HT1080 (cell line): Measurements from ENCODE around the gene DPYD. TPM values are rescaled to one million over a fixed set of nuclear protein-coding genes. Genes with fewer than 3 reads are reported as not detected.

ENCODE experiments used
- DNase-seq: peaks from one replicate; pipeline ENCODE4 v3.0.0-alpha.2; 2015; ENCODE audit warnings: low read depth
- polyA plus RNA-seq, 2 experiments: library from polyadenylated mRNA; depleted of rRNA; stranded (reverse); fragments of >200 nt; gene quantifications; 2 replicates each; pipeline ENCODE4 v1.2.3, GENCODE V29; 2015
- total RNA-seq: library from RNA; depleted of rRNA; stranded (reverse); fragments of >200 nt; shearing (Covaris generic); gene quantifications from 2 replicates; pipeline ENCODE4 v1.2.3, GENCODE V29; 2014; rRNA removed

Gene DPYD
- total RNA-seq: 24.1 and 24.8 TPM in 2 replicates
- 12.5 and 16.4 TPM in 2 replicates for polyA plus RNA-seq (2015; cell fraction: cytosol; rRNA removed)
- polyA plus RNA-seq (2015; cell fraction: nucleus; rRNA removed): 29.4 and 32.1 TPM in 2 replicates

DNA sequence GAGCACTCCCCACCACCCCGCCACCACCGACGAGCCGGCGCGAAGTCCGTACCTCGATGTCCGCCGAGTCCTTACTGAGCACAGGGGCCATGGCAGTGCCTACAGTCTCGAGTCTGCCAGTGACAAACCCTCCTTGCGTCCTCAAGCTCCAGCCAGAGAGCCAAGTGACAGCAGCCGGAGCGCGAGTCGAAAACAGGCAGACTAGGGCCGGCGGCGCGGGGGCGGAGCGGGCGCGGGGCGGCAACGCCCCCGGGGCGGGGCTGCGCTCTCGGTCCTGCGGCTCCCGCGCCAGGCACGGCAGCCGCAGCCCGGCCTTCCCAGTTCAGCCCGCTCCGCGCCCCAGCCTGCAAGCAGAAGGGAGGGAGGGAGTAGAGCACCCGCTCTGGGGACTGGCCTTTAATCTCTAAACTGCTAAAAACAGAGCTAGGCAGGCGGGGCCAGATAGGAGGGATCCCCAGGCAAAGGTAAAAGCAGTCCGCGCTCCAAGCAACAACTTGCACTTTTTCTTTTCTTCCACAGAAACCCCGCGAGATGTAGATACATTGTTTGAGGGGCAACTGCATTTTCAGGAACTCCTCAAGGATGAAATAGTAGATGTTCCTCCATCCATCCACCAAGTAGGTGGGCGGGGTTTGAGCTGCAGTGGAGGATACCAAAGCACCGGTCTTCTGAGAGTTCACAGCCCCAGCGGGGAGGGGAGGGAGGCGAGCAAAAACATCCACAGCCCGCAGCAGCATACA is at the start of gene DPYD:
Gene DPYD, minus strand, starts transcription at position 203 of the 740 bp plus-strand sequence. Its CDS starts 112 bp downstream, at position 91.
- peak; percentile 85 for DNase-seq

DNA sequence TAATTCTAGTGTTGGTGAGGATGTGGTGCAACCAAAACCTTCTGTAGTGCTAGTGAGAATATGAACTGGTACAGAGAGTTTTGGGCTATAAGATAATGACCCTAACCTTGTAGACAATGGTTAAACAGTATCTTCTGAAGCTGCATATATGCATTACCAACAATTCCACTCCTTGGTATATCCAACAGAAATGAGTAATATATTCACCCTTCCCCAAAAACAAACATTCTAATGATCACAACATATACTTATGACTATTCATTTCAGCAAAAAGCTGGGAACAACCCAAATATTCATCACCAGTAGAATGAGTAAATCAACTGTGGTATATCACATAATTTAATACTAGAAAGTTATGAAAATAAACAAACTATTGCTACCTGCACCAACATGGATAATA is 39.6 kb upstream of the DPYD start:
- no peak for DNase-seq

DNA sequence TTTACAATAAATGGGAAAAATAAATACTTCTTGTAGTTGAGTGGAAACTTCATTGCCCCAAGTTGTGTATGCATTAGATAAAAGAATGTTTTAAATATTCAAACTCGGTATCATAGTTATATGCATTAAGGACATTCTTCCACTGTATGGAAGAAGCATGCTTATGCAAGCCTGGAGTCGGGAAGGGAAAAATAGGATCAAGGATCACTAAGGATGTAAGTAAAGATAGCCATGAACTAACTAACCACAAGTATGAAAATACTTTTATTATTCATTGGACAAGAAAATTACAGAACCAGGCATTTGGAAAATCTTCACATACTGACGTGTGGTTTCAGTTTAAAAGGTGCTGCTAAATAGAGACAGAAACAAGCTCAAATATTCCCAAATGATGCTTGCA is 26.9 kb upstream of the DPYD start:
- no peak for DNase-seq

DNA sequence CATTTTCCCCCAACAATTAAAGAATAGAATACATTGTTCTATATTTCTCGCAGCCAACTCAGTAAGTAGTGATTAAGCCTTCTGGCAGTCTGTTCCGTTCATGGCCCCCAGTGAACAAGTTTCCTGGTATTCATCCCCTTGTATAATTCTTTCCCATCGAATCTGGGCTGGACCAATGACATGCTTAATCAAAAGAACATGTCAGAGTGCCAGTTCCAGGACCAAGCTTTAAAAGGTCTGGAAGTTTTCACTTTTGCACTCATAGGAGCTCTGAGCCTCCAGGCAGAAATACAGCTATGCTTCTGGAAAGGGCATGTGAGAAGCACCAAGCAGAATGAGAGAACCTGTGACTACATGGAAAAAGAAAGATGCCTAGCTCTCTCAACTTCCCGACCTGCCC is 22.5 kb upstream of the DPYD start:
- DNase-seq: peak; percentile 66

DNA sequence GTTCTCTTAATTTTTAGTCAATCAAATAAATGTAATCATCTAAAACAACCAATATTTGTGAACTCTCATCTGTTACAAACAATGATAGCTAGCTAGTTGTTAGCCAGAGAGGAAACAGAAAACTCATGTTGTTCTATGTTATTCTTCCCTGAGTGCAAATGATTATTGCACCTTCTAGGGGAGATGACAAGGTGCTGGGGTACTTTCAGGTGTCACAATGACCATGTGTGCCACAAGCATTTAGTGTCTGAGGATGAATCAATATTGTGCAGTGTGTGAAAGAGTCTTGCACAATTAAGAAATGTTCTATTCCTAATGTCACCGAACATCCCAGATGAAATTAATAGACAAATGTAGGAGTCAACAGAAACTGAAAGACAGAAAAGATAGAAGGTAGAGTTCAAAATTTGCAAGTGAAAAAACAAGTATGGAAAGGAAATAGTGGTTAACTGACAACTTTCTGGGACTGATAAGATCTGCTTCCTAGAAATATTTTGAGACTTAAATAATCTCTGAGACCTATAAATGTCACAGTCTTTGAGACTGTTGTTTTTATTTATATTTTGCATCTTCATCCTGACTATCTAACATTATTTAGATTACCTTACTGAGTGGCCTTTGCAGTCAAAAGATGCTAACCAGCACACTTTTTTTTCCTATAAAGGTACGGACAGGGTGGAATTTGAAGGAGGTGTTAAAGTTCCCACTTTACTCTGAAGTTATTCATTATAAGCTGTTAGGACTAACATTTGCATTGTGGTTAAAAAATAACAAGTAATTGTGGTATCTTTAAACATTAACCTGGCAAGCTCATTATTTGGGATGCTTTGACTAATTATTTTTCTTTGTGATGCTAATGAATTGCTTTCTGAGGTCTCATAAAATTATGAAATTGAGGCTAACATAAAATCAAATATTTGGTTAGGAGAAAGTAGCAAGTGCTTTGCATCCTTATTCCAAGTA is 21.6 kb upstream of the DPYD start:
- no peak for DNase-seq

DNA sequence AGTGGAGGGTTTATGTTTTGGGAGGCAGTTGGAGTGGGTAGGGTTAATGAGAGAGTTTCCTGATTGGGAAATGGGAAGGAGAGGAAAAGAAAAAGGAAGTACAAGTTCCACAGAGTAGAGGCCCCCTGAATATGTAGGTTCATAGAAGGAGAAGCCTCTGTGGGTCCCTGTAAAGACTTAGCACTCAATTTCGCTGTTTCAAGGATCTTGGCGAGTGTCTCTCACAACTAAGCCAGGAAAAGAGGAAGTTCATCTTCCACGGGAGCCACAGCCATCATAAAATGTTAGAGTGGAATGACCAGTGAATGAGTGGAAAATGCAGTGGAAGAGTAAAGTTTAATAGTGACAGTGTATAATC is 17.4 kb upstream of the DPYD start:
- DNase-seq: no peak

DNA sequence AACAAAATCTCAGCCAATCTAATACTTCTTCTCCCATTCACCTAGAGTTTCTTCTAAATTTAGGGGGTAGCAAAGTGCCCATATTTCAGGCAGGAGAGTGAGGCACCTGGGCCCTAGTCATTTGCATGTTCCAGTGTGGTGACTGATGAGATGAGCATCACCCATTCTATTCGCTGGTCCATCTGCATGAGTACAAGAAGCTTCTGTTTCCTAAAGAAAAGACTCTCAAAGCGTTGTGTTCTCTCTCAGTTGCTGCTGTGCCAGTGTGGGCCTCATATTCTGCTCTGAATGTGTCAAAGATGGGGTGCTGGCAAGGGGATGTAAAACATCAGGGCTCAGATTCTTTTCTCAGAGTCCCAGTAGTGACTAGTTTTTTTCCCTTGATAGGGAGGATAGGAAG is 16.1 kb upstream of the DPYD start:
- DNase-seq: no peak

DNA sequence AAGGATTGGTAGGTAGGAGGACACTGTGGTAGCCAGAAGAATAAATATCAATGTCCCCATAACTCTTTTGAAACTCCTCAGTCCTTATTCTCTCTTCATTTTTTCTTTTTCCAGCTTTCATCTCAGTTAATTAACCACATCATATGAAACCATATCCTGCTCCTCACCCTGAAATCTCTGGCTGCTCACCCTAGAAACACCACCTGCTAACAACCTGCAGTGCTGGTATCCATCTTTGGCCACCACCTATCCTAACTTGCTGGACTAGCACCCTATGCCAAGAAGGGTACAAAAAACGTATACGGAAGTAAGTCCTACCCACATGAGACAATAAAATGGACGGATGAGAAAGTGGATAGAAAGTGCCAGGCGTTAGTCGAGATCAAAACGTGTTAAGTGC is 13.7 kb upstream of the DPYD start:
- DNase-seq: no peak

DNA sequence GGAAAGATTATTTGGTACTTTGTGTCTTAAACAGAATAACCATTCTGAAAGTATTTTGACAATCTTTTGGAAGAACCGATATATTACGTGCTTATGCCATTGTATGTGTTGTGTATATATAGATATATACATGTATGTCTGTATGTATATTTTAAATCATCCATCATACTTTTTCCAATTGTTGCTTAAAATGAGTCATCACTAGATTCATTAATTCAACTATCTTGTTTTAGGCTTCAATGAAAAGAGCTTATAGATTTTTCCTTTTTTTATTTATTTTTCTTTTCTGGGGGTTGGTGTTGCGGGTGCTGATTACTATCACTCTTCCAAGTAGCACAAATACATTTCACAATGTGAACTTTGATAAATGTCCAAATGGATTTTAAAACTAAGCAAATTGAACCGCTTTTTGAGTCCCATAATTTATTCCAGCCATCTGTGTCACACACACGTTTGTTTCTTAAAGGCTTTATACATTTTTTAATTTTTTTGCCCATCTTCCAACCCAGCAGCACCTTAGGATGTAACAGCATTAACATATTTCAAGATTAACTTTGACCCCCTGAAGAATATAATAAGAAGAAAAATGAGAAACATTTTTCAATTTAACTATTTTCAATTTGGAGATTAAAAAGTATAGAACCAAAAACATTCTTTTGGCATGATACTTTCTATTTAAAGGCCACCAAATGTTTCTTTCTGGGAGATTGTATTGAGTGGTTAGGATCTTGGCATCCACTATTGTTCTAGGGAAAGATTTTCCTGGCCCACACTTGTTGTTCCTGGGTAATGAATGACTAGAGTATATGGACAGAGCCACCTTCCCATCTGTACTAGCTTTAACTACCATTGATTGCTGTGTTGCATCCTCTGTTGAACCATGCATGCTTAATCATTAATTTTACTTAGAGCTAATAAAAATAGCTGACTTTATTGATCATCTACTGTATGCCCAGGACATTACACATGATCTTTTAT is 9.3 kb upstream of the DPYD start:
- DNase-seq: no peak

DNA sequence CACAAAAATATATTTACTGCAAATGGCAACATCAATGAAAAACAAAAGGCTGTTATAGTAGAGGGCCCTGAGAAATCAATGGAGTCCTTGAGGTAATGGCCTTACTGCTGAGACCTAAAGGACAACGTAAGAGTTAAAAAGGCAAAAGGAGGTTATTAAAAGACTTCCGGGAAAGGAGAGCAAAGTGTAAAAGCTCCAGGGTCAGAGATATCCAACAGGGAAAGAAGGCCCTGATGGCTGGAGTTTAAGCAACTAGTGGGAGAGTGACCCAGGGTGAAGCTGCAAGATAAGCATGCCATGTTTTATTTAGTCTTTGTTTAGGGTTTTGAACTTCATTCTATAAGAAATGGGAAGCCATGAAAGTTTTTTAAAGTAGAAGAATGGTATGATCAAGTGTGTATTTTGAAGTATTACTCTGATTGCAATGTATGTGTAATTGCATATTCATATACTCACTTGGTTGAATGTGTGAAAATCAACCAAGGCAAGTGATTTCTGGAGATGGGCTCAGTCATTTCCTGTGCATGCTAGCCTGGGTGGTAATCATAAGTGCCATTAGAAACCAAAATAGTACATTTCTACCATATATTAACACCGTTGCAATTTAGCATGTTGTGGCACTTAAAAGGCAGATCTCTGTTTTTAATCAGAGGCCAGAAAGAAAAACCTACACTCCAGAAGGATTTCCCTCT is 5.3 kb upstream of the DPYD start:
- no peak for DNase-seq

DNA sequence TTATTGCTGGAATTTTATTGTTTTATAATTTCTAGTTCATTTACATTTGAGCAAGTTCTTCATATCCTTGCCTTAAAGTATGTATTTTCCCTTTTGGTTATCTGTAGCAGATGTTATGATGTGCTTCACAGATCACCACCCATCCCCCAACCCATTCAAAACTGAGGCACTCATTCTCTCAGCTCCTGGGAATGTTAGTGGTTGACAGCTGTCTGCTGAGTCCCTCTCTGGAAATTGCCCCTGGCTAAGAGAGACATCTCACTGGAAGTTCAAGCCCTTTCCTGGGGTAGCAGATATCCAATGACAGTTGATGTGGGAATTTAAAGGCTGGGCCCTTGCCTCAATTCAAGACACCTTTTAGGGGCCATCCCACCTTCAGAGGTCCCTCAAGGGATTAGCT is 4.3 kb upstream of the DPYD start:
- DNase-seq: no peak

DNA sequence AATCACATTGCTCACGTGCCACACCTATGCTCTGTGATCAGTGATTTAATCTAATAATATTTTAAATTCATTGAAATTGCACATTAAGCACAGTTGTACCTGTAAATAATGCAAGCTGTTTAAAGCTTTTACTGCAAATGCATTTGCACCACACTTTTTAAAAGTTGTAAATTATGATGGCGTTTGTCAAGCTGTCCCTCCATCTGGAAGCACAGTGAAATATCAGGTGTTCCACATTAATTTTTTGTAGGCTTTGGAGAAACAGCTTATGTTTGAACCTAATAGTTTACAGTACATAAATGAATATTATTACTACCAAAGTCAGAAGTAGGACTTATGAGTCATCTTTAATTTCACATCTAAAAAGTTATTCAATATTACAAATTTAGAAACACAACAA is 3.0 kb upstream of the DPYD start:
- no peak for DNase-seq

DNA sequence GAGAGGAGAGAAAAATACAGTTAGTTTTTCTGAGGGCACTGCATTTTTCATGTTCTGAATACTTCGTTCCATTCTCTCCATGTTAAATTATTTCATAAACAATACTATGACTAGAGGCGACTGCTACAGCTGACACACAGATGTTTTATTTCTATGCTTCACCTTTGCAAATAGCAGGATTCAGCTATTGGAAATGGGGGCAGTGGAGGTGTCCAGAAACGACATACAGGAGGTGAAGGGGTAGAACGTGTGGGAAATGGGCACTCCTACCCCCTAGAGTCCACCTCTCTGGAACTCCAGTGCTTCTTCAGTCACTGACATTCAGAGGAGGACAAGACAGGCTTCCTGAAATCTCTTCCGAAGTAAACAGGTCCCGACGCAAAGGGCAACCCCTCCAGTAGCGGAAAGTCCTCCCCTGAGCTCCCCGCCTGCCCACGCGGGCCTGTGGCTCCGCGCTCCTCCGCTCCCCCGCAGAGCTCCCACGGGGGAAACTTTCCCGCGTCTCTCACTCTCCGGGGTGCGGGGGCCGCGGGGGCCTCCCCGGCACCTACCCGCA is 480 bp downstream of the DPYD start:
- DNase-seq: peak; percentile 55

DNA sequence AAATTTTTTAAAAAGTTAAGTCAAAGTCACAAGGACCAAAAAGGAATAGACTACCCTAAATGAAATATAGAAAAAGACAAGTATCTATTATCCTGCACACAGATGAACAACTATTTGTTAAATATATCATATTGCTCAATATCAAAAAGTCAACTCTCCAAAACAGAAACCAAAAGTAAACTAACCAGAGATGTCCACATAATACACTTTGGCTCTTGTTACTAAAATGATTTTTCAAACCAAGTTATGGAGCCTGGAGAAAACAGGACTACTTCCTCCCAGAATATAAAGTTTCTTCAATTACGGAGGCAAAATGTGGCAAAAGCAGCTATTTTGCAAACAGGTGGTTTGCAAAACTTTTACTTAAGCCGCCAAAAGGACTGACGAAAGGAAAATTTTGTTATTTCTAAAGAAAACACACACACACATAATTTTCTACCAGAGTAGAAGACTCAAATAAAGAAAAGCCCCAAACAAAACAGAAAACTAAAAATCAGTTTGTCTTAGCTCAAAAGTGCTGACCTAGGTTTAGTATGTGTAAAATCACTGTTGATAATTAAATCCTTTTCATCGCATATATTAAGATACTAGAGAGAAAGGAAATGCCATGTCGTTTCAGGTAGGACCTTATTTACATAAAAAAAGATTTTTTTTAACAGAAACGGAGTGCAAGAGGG is 1.1 kb downstream of the DPYD start:
- DNase-seq: no peak

DNA sequence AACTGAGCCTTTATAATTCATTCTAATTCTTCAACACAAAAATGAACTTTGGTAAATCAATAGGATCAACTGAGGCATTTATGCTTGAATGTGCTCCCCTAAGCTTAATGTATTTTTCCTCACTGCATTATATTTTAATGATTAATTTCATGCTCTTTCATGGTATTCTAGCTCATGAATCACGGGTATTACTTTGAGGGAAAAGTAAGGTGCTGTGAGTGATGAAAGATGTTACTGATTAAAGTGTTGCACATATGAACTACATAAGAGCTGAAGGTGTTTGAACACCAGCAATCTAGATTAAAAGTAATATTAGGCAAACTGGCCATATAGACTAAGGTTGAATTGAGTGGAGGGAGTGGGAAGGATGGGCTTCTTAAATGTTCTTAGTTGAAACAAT is 1.9 kb downstream of the DPYD start:
- no peak for DNase-seq

DNA sequence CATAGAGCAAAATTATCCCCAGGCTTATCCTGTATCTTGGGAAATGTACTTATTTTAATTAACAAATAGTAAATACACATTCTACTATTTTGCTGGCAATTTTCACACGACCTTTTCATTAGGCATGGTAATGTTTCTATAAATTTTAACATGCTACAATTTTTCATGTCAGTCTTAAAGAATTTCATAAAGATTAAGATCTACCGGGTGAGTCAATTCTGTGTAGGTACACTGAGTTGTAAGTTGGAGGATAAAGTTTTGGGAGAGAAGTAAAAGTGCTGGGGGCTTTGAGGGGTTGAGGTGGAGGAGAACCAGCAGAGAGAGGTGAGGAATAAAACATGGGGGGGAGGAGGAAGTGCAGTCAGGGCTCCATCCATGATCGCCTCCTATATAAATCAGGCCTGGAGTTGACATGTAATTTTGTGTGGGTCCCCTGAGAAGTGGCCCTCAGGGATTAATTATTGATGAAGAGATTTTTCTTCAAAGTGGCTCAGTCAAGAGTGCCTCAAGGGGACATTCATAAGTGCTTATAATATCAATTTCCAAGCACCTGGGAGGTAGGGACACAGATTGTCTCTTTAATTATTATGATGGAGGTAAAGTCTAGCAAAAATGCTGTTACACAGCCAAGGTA is 7.2 kb downstream of the DPYD start:
- DNase-seq: no peak

DNA sequence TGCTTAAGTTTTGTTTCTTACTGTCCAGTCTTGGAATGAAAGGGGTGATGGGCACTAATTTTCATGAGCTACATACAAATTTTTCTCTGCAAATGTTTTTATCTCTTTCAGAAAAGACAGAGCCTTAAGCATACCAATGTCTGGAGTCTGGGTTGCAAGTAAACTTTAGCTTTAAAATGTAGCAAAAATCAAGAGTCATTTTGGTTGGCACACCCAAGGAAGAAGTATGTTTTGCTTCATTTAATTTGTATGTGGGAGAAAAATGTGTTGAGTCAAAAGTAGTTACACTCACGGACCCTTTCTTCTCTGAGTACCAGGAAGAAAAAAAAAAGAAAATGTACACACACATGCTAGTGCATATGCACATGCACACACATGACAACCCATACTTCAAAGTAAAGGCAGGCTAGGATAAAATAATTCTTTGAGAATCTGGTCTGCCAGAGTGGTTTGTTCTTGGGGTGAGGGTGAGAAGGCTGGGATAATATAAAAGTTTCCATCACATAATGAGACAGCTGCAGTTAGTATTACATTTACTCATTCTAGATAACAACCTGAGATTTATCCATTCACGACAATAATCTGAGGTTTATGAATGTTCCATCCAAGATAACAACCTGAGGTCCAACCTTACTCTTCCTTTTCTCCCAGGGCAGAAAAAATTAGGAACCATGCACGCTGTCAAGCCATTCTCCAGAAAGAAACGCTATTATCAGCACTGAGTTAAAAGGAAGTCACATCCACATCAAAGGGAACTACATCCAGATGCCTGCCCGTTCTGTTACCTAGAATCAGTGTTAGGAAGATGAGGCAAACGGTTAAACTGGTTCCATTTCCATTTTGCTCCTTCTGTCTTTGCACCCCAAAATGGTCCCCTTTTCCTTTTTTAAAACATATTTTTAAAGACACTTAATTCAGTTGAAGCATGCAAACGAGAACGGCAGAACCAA is 9.3 kb downstream of the DPYD start:
- DNase-seq: no peak

DNA sequence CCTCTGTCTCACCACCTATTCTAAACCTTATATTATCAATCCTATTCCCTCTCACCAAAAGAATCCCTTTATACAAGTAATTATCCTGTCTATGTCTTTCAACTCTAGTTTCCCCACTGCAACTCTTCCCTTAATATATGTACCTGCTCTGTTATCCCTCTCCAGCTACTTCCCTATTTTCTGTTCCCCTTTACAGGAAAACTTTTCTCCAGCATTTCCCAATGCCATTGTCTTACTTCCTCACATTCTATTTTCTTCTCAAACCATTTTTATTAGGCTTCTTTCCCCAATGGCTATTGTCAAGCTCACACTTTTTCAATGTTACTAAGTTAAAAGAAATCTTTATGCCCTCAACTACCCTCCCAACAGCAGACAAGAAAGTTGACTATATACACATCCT is 11.6 kb downstream of the DPYD start:
- no peak for DNase-seq
